Measurements from ENCODE around the gene ZNF200. TPM values are rescaled to one million over a fixed set of nuclear protein-coding genes. Genes with fewer than 3 reads are reported as not detected.

ZNF200 gene
- total and polyA plus RNA-seq, 2 of the 13 experiments (the other 11 are each of a cell fraction or from before 2014, with no cell fraction given) = 3.5 to 16.5 TPM

DNA sequence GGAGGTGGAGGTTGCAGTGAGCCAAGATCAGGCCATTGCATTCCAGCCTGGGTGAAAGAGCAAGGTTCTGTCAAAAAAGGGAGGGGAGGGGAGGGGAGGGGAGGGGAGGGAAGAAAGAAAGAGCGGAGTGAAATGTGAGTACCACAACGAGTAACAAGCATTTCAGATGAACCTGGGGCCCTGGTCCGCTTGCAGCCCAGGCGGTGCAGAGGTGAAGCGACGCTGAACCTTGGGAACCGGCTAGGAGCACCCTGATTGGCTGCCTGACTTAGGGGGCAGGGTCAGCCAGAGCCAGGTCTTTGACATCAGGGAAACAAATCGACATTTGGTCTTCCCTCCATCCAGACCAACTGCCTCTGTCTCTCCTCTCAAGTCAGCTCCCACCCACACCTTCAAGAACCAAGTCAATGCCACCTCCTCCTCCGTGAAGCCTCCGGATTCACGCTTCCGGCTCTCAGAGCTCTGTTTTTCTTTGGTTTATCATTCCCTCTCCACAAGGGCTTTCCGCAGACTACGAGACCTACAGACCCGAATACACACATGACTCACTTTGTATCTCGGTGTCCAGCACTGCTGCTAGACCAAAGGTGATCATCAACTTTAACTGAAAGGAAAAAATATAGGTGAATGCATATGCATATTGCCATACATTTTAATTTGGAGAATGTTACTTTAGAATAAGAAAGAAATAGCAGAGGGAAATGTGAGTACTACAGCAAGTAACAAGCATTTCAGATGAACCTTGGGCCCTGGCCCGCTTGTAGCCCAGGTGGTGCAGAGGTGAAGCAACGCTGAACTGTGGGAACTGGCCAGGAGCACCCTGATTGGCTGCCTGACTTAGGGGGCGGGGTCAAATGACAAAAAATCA is 27.6 kb downstream of the ZNF200 start (continued):
- no peak for TF ChIP-seq YY1 (IDR thresholded peaks at IDR 0.05; ENCODE audit: insufficient read depth, insufficient replicate concordance, low read depth, low read length)
- no peak for TF ChIP-seq ZNF121 (CRISPR knock-in tag; IDR thresholded peaks at IDR 0.05)
- TF ChIP-seq, protein P1, sequence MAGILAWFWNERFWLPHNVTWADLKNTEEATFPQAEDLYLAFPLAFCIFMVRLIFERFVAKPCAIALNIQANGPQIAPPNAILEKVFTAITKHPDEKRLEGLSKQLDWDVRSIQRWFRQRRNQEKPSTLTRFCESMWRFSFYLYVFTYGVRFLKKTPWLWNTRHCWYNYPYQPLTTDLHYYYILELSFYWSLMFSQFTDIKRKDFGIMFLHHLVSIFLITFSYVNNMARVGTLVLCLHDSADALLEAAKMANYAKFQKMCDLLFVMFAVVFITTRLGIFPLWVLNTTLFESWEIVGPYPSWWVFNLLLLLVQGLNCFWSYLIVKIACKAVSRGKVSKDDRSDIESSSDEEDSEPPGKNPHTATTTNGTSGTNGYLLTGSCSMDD (CRISPR knock-in tag; IDR thresholded peaks at IDR 0.05) = no peak
- peak; percentile 99 for TF ChIP-seq PCBP1 (IDR thresholded peaks at IDR 0.05; ENCODE audit: borderline replicate concordance, low read depth, low read length)
- no peak for TF ChIP-seq ZNF337 (CRISPR knock-in tag; IDR thresholded peaks at IDR 0.05; ENCODE audit: borderline replicate concordance, low read depth)
- TF ChIP-seq FOSL1 (CRISPR knock-in tag; IDR thresholded peaks at IDR 0.05; ENCODE audit: borderline replicate concordance) = no peak
- 0 out of 2 replicates have a peak, but pooled peaks have one; percentile 18 for TF ChIP-seq YEATS4 (CRISPR knock-in tag; IDR thresholded peaks at IDR 0.05; ENCODE audit: borderline replicate concordance)
- TF ChIP-seq, protein P2, sequence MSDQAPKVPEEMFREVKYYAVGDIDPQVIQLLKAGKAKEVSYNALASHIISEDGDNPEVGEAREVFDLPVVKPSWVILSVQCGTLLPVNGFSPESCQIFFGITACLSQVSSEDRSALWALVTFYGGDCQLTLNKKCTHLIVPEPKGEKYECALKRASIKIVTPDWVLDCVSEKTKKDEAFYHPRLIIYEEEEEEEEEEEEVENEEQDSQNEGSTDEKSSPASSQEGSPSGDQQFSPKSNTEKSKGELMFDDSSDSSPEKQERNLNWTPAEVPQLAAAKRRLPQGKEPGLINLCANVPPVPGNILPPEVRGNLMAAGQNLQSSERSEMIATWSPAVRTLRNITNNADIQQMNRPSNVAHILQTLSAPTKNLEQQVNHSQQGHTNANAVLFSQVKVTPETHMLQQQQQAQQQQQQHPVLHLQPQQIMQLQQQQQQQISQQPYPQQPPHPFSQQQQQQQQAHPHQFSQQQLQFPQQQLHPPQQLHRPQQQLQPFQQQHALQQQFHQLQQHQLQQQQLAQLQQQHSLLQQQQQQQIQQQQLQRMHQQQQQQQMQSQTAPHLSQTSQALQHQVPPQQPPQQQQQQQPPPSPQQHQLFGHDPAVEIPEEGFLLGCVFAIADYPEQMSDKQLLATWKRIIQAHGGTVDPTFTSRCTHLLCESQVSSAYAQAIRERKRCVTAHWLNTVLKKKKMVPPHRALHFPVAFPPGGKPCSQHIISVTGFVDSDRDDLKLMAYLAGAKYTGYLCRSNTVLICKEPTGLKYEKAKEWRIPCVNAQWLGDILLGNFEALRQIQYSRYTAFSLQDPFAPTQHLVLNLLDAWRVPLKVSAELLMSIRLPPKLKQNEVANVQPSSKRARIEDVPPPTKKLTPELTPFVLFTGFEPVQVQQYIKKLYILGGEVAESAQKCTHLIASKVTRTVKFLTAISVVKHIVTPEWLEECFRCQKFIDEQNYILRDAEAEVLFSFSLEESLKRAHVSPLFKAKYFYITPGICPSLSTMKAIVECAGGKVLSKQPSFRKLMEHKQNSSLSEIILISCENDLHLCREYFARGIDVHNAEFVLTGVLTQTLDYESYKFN (CRISPR knock-in tag; conservative IDR thresholded peaks at IDR 0.05) = peak; percentile 46
- no peak for TF ChIP-seq ZNF3 (CRISPR knock-in tag; IDR thresholded peaks at IDR 0.05)
- no peak for TF ChIP-seq UBTF (CRISPR knock-in tag; IDR thresholded peaks at IDR 0.05)
- peak; percentile 56 for TF ChIP-seq THAP11 (CRISPR knock-in tag; IDR thresholded peaks at IDR 0.05)
- TF ChIP-seq, protein P3, sequence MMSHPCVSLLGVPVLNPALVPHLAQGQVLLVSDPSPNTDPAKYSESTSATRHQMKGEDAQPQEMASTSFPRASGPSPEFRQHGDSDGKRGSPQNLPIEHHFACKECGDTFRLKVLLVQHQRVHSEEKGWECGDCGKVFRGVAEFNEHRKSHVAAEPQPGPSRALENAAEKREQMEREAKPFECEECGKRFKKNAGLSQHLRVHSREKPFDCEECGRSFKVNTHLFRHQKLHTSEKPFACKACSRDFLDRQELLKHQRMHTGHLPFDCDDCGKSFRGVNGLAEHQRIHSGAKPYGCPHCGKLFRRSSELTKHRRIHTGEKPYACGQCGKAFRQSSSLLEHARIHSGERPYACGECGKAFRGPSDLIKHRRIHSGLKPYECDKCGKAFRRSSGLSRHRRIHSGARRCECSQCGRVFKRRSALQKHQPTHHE (CRISPR knock-in tag; IDR thresholded peaks at IDR 0.05; ENCODE audit: borderline replicate concordance) = no peak
- TF ChIP-seq KMT2A (CRISPR knock-in tag; IDR thresholded peaks at IDR 0.05) = no peak
- no peak for TF ChIP-seq EP300 (IDR thresholded peaks at IDR 0.05; ENCODE audit: low read depth in 2 of 2, low read length in 2 of 2)
- TF ChIP-seq EP300 (CRISPR knock-in tag; IDR thresholded peaks at IDR 0.05; ENCODE audit: borderline replicate concordance) = 0 out of 2 replicates have a peak, but pooled peaks have one; percentile 38
- TF ChIP-seq ZMYM4 (CRISPR knock-in tag; IDR thresholded peaks at IDR 0.05) = 0 out of 2 replicates have a peak, but pooled peaks have one; percentile 27
- TF ChIP-seq AKAP8 (CRISPR knock-in tag; IDR thresholded peaks at IDR 0.05) = no peak
- TF ChIP-seq ZNF260 (CRISPR knock-in tag; IDR thresholded peaks at IDR 0.05; ENCODE audit: borderline replicate concordance, low read depth) = no peak
- TF ChIP-seq ZNF530 (CRISPR knock-in tag; IDR thresholded peaks at IDR 0.05; ENCODE audit: low read depth) = no peak

Measured in HepG2 (cell line).